ENCODE measurements around the gene C1orf50.

The C1orf50 gene

GRCh38 chr1:42820813-42821212 lies 53.8 kb downstream of the C1orf50 start:
- Histone ChIP-seq H3K4me1 (ENCODE audit: low read length) (peaks cover 12% of the 10 kb centered on the region), H3K27ac (ENCODE audit: low read length) (no peak overlapping the region), H3K4me2 (ENCODE audit: low read length) (no peak overlapping the region), H4K20me1 (ENCODE audit: insufficient read depth, low read length) (no peaks in the 10 kb centered on the region), H2AFZ (ENCODE audit: low read depth, low read length) (no peak overlapping the region), H3K36me3 (replicated peaks; ENCODE audit: low read depth, low read length) (no peaks in the 10 kb centered on the region), H3K27me3 (ENCODE audit: low read depth, low read length) (no peaks in the 10 kb centered on the region), H3K79me2 (ENCODE audit: low read length) (no peaks in the 10 kb centered on the region), H3K9ac (ENCODE audit: low read length) (no peak overlapping the region), H3K4me3 (ENCODE audit: low read length) (no peak overlapping the region), H3K9me3 (ENCODE audit: insufficient read depth, low read length) (no peaks in the 10 kb centered on the region)
- no peak for TF ChIP-seq CTCF (IDR thresholded peaks at IDR 0.05; ENCODE audit: low read depth, low read length)
- TF ChIP-seq EZH2phosphoT487 (IDR thresholded peaks at IDR 0.05; ENCODE audit: low read depth): no peak

GRCh38 chr1:42821690-42822089 lies 54.6 kb downstream of the C1orf50 start:
- TF ChIP-seq CTCF (IDR thresholded peaks at IDR 0.05; ENCODE audit: low read depth, low read length) (no peak), EZH2phosphoT487 (IDR thresholded peaks at IDR 0.05; ENCODE audit: low read depth) (no peak)
- Histone ChIP-seq H4K20me1 (ENCODE audit: insufficient read depth, low read length) (no peaks in the 10 kb centered on the region), H3K4me2 (ENCODE audit: low read length) (no peak overlapping the region), H3K27ac (ENCODE audit: low read length) (no peak overlapping the region), H3K4me3 (ENCODE audit: low read length) (no peak overlapping the region), H2AFZ (ENCODE audit: low read depth, low read length) (no peak overlapping the region), H3K9me3 (ENCODE audit: insufficient read depth, low read length) (no peaks in the 10 kb centered on the region), H3K79me2 (ENCODE audit: low read length) (no peaks in the 10 kb centered on the region), H3K27me3 (ENCODE audit: low read depth, low read length) (no peaks in the 10 kb centered on the region), H3K4me1 (ENCODE audit: low read length) (peaks cover 6% of the 10 kb centered on the region; the same call in 1 of the 2 replicates), H3K36me3 (replicated peaks; ENCODE audit: low read depth, low read length) (no peaks in the 10 kb centered on the region), H3K9ac (ENCODE audit: low read length) (no peak overlapping the region)

- Histone ChIP-seq H3K4me3 (ENCODE audit: low read length) (no peak overlapping the region), H3K79me2 (ENCODE audit: low read length) (no peaks in the 10 kb centered on the region), H2AFZ (ENCODE audit: low read depth, low read length) (no peak overlapping the region), H3K9ac (ENCODE audit: low read length) (no peak overlapping the region), H3K4me2 (ENCODE audit: low read length) (no peak overlapping the region), H3K9me3 (ENCODE audit: insufficient read depth, low read length) (no peaks in the 10 kb centered on the region), H3K27me3 (ENCODE audit: low read depth, low read length) (no peaks in the 10 kb centered on the region), H3K4me1 (ENCODE audit: low read length) (peaks cover 2% of the 10 kb centered on the region; the same call in 1 of the 2 replicates), H3K27ac (ENCODE audit: low read length) (no peak overlapping the region), H3K36me3 (replicated peaks; ENCODE audit: low read depth, low read length) (no peaks in the 10 kb centered on the region), H4K20me1 (ENCODE audit: insufficient read depth, low read length) (no peaks in the 10 kb centered on the region)
- TF ChIP-seq CTCF (IDR thresholded peaks at IDR 0.05; ENCODE audit: low read depth, low read length) (no peak), EZH2phosphoT487 (IDR thresholded peaks at IDR 0.05; ENCODE audit: low read depth) (no peak)
These were observed 55.8 kb downstream of the C1orf50 start for GRCh38 chr1:42822800-42823392.

GRCh38 chr1:42824481-42825035 lies 57.5 kb downstream of the C1orf50 start:
- Histone ChIP-seq H3K9ac (ENCODE audit: low read length) (no peak overlapping the region), H3K27me3 (ENCODE audit: low read depth, low read length) (no peaks in the 10 kb centered on the region), H2AFZ (ENCODE audit: low read depth, low read length) (no peak overlapping the region)

More at GRCh38 chr1:42824481-42825035, 57.5 kb downstream of the C1orf50 start:
- Histone ChIP-seq H3K9me3 (ENCODE audit: insufficient read depth, low read length) (no peaks in the 10 kb centered on the region), H3K27ac (ENCODE audit: low read length) (no peak overlapping the region), H3K36me3 (replicated peaks; ENCODE audit: low read depth, low read length) (no peaks in the 10 kb centered on the region), H3K4me3 (ENCODE audit: low read length) (no peak overlapping the region), H3K4me2 (ENCODE audit: low read length) (no peak overlapping the region), H3K79me2 (ENCODE audit: low read length) (no peaks in the 10 kb centered on the region), H3K4me1 (ENCODE audit: low read length) (no peaks in the 10 kb centered on the region), H4K20me1 (ENCODE audit: insufficient read depth, low read length) (no peaks in the 10 kb centered on the region)
- TF ChIP-seq EZH2phosphoT487 (IDR thresholded peaks at IDR 0.05; ENCODE audit: low read depth) (no peak), CTCF (IDR thresholded peaks at IDR 0.05; ENCODE audit: low read depth, low read length) (no peak)

All from OCI-LY3 (cell line).